Stimulated activated CD8-positive, alpha-beta memory T cell treated with anti-CD3 and anti-CD28 coated beads, Interleukin-7, amount 100 ng/mL, for 24 hours (primary cell): ENCODE measurements around the gene GPATCH8.
"Not testable (repeated sequence)": the region's sequence is repeated elsewhere in the genome, so short reads cannot be mapped to it uniquely, and the experiment has no call there.

Experiments
- DNase-seq: peaks from one replicate; pipeline ENCODE4 v3.0.0-alpha.2; 2020; ENCODE audit warnings: low read depth

GPATCH8 gene

GRCh38 chr17:44374306-44375195 lies 128.7 kb downstream of the GPATCH8 start:
- DNase-seq: no peak

DNA sequence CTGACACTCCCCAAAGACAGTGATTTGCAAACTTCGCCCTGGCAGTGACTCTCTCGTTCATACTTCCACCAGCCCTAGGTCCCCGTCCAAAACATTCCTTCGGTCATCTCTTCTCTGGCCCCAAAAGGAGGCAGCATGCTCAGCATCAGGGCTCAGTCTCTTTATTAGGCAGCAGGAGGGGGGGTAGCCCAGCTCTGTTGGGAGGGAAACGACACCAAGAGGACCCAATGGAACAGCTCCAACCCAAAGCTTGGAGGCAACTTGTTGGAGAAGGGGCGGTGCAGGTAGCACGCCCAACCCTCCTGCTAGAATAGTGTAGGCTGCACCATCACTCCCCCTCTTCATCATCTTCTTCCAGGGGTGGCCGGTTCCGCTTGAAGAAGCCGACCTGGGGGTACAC lies 131.2 kb downstream of the GPATCH8 start:
- no peak for DNase-seq

- DNase-seq: not testable (repeated sequence)
These were observed 133.7 kb downstream of the GPATCH8 start for GRCh38 chr17:44369414-44370023.

- not testable (repeated sequence) for DNase-seq
These were observed 134.6 kb downstream of the GPATCH8 start for GRCh38 chr17:44368391-44369243.

DNA sequence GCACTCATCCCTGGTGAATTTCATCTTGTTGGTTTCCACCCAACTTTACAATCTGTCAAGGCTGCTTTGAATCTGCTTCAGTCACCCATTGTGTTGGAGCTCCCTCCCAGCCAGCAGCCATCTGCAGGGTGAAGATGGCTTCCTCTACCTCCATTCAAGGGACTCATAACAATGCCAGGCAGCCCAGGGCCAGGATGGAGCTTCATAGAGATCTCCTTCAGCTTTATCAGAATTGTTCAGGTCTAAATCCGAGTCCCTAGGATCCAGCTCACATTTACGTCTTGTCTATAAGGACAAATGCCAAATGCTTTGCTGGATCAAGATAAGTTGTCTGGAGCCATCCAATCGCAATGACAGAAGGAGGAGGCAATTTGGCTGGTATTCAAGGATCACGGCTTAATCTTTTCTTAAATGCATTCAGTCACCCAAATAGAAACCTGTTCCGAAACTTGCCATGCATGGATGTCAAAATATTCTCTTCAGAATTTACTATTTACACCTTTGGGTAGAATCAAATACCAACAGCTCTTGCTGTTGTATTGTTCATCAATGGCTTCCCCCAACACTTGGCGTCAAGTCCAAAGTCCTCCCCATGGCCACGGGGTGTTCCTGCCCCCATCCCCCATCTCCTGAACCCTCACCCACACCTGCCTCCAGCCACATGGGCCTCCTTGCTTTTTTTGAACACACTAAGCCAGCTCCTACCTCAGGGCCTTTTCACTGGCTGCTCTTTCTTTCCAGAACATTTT lies 135.8 kb downstream of the GPATCH8 start:
- no peak for DNase-seq

DNA sequence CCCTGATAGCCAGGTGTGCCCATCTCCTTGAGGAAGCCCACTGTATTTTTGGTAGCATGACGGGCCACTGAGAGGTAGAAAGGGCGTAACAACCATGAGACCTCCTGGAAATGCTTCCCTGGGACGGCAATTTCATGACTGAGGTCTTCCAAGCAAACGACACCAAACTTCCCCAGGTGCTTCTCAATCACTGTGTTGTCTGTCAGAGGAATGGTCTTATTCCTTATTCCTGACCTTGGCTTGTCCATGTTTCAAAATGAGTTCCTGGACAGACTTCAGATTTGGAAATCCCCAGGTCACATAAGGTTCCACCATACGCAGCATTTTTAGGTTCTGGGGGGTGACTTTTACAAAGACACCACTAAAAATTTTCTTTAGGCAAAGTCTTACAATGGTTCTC lies 138.2 kb downstream of the GPATCH8 start:
- not testable (repeated sequence) for DNase-seq

GRCh38 chr17:44363613-44364159 lies 139.5 kb downstream of the GPATCH8 start, which contains the start of gene FAM171A2:
FAM171A2 (minus strand) TSS chr17:44363853; CDS start chr17:44363714, 139 bp downstream.
- no peak for DNase-seq

DNA sequence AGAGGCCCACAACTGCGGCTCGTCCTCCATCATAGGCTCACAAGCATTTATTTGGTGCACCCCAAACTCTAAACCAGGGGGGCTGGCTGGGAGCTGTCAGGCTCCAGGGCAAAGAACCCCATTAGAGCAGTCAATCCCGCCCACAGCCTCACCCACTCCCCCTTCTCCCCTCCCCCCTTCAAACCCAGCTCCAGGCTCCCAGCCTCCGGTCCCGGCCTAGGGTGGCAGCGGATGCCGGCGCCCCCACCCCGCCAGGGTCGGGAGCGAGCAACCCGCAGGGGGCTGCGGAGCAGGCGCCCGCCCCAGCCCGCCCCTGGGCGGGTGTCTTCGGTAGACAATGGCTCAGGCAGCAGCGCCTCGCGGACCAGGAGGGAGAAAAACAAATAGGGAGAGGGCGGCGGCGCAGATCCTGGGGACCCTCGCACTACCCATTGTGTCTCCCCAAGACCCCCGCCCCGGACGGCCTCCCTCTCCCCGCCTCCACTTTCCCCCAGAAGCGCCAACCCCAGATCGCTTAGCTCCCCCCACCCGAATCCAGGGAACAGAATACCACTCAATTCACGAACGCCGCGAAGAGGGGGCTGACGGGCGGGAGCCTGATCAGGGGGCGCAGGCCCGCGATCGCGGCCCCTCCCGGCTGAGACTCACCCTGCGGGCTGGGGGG lies 140.1 kb downstream of the GPATCH8 start:
- DNase-seq: no peak

GRCh38 chr17:44362459-44362948 lies 140.7 kb downstream of the GPATCH8 start:
- DNase-seq: no peak

DNA sequence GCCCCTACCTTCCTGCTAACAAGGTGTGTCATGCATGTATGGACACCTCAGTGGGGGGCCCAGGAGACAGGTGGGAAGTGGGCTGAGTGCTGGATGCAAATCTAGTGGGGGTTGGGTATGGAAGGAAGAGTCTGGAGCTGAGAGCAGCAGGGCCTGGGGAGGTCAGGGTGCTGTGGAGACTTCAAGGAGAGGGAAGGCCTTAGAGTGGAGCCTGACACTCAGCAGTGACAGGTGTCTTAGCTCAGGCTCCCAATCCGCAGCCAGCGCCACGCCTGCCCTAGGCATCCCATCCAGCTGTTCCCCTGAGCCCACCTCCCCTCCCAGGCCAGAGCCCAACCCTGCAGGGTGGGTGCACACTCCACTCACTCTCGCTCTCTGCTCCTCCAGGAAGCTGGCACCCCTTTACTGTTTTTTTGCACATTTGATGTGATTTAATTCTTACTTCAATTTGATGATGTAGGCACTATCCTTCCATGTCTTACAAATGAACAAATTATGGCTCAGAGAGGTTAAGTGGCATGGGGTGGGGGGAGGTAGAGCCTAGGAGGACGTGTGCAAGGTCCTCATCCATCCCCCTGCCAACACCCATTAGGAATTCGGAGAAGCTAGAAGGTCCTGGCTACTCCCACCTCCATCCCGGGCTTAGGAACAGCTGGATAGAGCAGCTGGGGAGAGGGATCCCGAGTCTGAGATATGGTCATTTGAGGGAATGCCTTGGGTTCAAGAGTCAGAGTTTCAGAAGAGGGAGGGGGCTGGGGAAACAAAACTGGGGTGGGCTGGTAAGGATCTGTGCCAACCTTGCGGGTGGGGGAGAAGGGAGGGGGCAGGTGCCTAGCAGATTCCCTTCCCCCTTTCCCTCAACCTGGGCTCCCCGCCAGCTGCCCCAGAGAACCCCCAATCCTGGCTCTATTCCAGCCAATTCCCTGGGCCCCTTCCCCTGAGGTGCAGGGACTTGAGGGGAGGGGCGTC lies 141.6 kb downstream of the GPATCH8 start:
- no peak for DNase-seq

GRCh38 chr17:44360826-44361225 lies 142.4 kb downstream of the GPATCH8 start:
- no peak for DNase-seq

DNA sequence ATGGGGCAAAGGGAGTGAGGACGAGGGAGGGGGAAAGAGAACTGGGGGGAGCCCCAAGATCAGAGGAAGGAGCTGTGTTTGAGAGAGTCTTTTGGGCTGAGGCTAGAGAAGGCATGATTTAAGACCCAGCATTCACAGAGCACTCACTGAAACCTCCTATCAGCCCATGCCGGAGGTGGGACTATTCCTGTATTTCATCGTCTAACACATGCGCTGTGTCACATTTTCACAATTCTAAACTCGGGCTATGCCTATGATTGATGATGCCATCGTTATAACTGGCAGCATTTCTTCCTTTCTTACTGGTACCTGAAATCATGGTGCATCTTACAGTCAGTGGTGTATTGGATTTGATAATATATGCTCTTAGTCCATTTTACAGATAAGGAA lies 143.1 kb downstream of the GPATCH8 start:
- no peak for DNase-seq

GRCh38 chr17:44359458-44360143 lies 143.6 kb downstream of the GPATCH8 start:
- no peak for DNase-seq

DNA sequence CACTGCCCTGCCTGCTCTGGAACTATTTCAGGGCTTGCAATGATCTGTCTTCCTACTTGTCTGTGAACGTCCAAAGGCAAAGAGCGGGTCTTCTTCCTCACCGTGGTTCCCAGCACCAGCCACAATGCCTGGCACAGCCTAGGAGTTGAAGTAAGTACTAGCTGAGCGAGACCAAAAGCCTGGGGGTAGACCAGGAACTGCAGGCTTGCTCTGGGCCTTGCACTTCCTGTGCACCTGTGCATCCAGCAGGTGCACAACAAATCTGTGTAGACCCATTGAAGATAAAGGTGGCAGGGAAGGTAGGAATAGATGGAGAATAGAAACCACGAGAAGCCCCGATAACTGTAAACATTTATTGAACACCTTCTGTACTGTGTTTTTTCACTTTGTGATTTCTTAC lies 144.2 kb downstream of the GPATCH8 start:
- DNase-seq: no peak

DNA sequence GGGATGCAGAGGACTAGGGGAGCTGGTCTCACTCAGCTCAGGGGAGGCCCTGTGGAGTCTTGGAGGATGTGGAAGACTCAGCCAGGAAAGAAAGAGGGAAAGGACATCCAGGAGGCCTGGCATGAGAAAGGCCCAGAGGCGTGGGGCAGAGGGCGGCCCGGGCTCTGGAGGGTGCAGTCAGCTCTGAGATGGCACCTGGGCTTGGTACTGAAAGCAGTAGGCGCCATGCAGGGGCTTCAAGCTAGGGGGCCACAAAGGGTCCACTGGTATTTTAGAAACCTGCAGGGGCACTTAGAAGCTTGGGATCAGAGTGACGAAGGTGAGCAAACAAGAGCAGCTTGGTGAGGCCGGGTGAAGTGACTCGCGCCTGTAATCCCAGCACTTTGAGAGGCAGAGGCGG lies 145.1 kb downstream of the GPATCH8 start:
- DNase-seq: no peak

DNA sequence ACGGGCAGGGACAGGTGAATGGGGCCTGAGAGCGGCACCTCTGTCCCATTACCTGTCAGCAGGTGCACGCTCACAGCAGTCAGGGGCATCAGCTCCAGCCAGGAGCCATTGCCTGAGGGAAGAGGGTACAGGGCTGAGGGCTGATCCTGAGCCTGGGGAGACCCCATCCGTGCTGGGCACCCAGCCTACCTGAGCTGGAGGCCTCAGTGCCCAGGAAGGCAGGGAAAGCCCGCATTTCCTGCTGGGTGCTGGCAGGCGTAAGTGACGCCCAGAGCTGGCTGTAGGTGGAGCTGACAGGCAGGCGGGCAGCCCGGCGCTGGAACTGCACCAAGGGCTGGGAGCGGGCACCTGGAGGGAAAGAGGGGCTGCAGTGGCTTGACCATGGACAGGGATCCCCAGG lies 147.0 kb downstream of the GPATCH8 start:
- DNase-seq: no peak

GRCh38 chr17:44355642-44356099 lies 147.5 kb downstream of the GPATCH8 start:
- DNase-seq: no peak
